ENCODE results near the gene TRPM8. TPM values are rescaled to one million over a fixed set of nuclear protein-coding genes. Genes with fewer than 3 reads are reported as not detected.

Gene TRPM8
- total and polyA plus RNA-seq, 2 of the 13 experiments (the other 11 are each of a cell fraction or from before 2014, with no cell fraction given), result 0.12 TPM; not detected in 1

GRCh38 chr2:234015861-234016260, 98.7 kb downstream of the TRPM8 start:
- no peak overlapping the region for H2AFZ ChIP-seq (ENCODE audit: low read length)
- intact Hi-C loops (cut with micrococcal nuclease; ENCODE audit: unreplicated experiment), result no loop called here
- in situ Hi-C loops (cut with HindIII; ENCODE audit: extremely low pct_ligation_motif_present, low pct_unique_long_range_greater_than_20kb), result no loop called here
- ChIA-PET CTCF (ENCODE audit: low intra/inter-chr PET ratio, low total read pairs) (no interaction called here), POLR2A (no interaction called here)
- WGBS (ENCODE audit: low lambda C conversion rate), result 16% methylated on average over 3 of the region's 3 CpGs
- H3K4me1 ChIP-seq (ENCODE audit: insufficient read depth, low read length), result no peaks in the 10 kb centered on the region
- FAIRE-seq, result no peak
- H3K27ac ChIP-seq (ENCODE audit: extremely low read length, insufficient read depth, low read length), result no peak overlapping the region
- no peaks in the 10 kb centered on the region for H4K20me1 ChIP-seq (ENCODE audit: insufficient read depth, low read length)
- no peak overlapping the region for H3K4me3 ChIP-seq (replicated peaks in 1 of 3; ENCODE audit: insufficient read depth in 1 of 3, low read depth in 2 of 3, low read length in 3 of 3)
- H3K36me3 ChIP-seq (replicated peaks in 1 of 2; ENCODE audit: control insufficient read depth in 1 of 2, insufficient read depth in 2 of 2, low read length in 2 of 2), result no peaks in the 10 kb centered on the region
- TF ChIP-seq ZNF572 (CRISPR knock-in tag; IDR thresholded peaks at IDR 0.05), result no peak
- TF ChIP-seq MAFK (conservative IDR thresholded peaks at IDR 0.05 in 1 of 2, IDR thresholded peaks at IDR 0.05 in 1 of 2; ENCODE audit: low read length in 2 of 2), result peak; percentile 91 to 94
- TF ChIP-seq KDM4B (CRISPR knock-in tag; IDR thresholded peaks at IDR 0.05), result no peak
- peak; percentile 90 for TF ChIP-seq MAFF (IDR thresholded peaks at IDR 0.05; ENCODE audit: low read depth, low read length)
- DNase-seq (ENCODE audit: low spot score), result no peak
- H3K9me3 ChIP-seq (ENCODE audit: low read length), result no peaks in the 10 kb centered on the region
- BruUV-seq (replicated peaks), result no TSS peak
- H3K4me2 ChIP-seq (ENCODE audit: low read depth, low read length), result no peak overlapping the region
- no peak for ATAC-seq
- no peaks in the 10 kb centered on the region for H3K79me2 ChIP-seq (ENCODE audit: insufficient read depth, low read length)
- no peak overlapping the region for H3K9ac ChIP-seq (ENCODE audit: insufficient read depth, low read depth, low read length)
- no peaks in the 10 kb centered on the region for H3K27me3 ChIP-seq (ENCODE audit: control insufficient read depth in 1 of 2, insufficient read depth in 2 of 2, low read length in 2 of 2)

- no peak overlapping the region for H3K9ac ChIP-seq (ENCODE audit: insufficient read depth, low read depth, low read length)
- no peaks in the 10 kb centered on the region for H4K20me1 ChIP-seq (ENCODE audit: insufficient read depth, low read length)
- FAIRE-seq, result no peak
- 33% methylated on average over 4 of the region's 4 CpGs for WGBS (ENCODE audit: low lambda C conversion rate)
- no peaks in the 10 kb centered on the region for H3K36me3 ChIP-seq (replicated peaks in 1 of 2; ENCODE audit: control insufficient read depth in 1 of 2, insufficient read depth in 2 of 2, low read length in 2 of 2)
- no peaks in the 10 kb centered on the region for H3K4me1 ChIP-seq (ENCODE audit: insufficient read depth, low read length)
- intact Hi-C loops (cut with micrococcal nuclease; ENCODE audit: unreplicated experiment), result no loop called here
- H3K27ac ChIP-seq (ENCODE audit: extremely low read length, insufficient read depth, low read length), result no peak overlapping the region
- H3K4me3 ChIP-seq (replicated peaks in 1 of 3; ENCODE audit: insufficient read depth in 1 of 3, low read depth in 2 of 3, low read length in 3 of 3), result no peak overlapping the region
- H2AFZ ChIP-seq (ENCODE audit: low read length), result no peak overlapping the region
- POLR2A ChIA-PET, result no interaction called here
- no peaks in the 10 kb centered on the region for H3K9me3 ChIP-seq (ENCODE audit: low read length)
- H3K79me2 ChIP-seq (ENCODE audit: insufficient read depth, low read length), result no peaks in the 10 kb centered on the region
- DNase-seq (ENCODE audit: low spot score), result no peak
- no peaks in the 10 kb centered on the region for H3K27me3 ChIP-seq (ENCODE audit: control insufficient read depth in 1 of 2, insufficient read depth in 2 of 2, low read length in 2 of 2)
- no peak overlapping the region for H3K4me2 ChIP-seq (ENCODE audit: low read depth, low read length)
- in situ Hi-C loops (cut with HindIII; ENCODE audit: extremely low pct_ligation_motif_present, low pct_unique_long_range_greater_than_20kb), result no loop called here
- CTCF ChIA-PET (ENCODE audit: low intra/inter-chr PET ratio, low total read pairs), result no interaction called here
- no peak for ATAC-seq
- no TSS peak for BruUV-seq (replicated peaks)
- TF ChIP-seq PCBP1 (IDR thresholded peaks at IDR 0.05; ENCODE audit: borderline replicate concordance, low read depth, low read length) (no peak), FOXK2 (IDR thresholded peaks at IDR 0.05) (no peak), MXD1 (CRISPR knock-in tag; IDR thresholded peaks at IDR 0.05) (no peak), NFE2L2 (IDR thresholded peaks at IDR 0.05; ENCODE audit: low read length) (no peak), ZNF878 (CRISPR knock-in tag; IDR thresholded peaks at IDR 0.05) (no peak), POGZ (CRISPR knock-in tag; IDR thresholded peaks at IDR 0.05) (no peak), CSRNP2 (CRISPR knock-in tag; conservative IDR thresholded peaks at IDR 0.05; ENCODE audit: low read depth) (no peak), ZBTB3 (CRISPR knock-in tag; IDR thresholded peaks at IDR 0.05; ENCODE audit: borderline replicate concordance, low read depth) (no peak), ZHX1 (CRISPR knock-in tag; IDR thresholded peaks at IDR 0.05; ENCODE audit: low read depth) (no peak), ZNF816 (CRISPR knock-in tag; IDR thresholded peaks at IDR 0.05; ENCODE audit: borderline replicate concordance) (no peak), HCFC1 (IDR thresholded peaks at IDR 0.05; ENCODE audit: low read depth, low read length) (no peak), MYNN (CRISPR knock-in tag; IDR thresholded peaks at IDR 0.05; ENCODE audit: low read depth) (no peak)
Measured at GRCh38 chr2:234019896-234020295, 102.7 kb downstream of the TRPM8 start.
